GM12874 (cell line): ENCODE data around the gene TTR.

Experiments
- CTCF ChIP-seq: IDR thresholded peaks from 2 replicates; pipeline ENCODE4 v1.5.1; 2011; ENCODE audit warnings: low read depth, mild to moderate bottlenecking, control low read depth, low read length, moderate library complexity; ENCODE audit not compliant: insufficient read depth

Gene TTR

GRCh38 chr18:31631526-31631925 is 39.8 kb downstream of the TTR start:
- no peak for TF ChIP-seq CTCF

DNA sequence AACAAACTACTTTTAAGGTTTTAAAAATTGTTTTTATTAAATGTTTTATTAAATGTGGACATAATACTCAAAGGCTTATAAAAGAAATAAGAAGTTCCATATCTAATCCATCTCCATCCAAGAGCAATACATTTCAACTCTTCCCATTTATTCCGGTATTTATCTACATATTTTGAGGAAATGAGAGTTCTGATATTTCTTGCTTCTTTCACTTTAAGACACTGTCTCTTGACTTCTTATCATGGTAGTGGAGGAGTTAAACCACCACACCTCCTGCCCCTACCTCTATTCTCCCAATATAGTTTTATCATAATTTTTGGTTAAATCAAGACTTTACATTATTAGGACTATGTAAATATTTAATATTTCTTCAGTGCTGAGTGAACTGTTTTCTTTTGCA is 40.7 kb downstream of the TTR start:
- no peak for TF ChIP-seq CTCF

DNA sequence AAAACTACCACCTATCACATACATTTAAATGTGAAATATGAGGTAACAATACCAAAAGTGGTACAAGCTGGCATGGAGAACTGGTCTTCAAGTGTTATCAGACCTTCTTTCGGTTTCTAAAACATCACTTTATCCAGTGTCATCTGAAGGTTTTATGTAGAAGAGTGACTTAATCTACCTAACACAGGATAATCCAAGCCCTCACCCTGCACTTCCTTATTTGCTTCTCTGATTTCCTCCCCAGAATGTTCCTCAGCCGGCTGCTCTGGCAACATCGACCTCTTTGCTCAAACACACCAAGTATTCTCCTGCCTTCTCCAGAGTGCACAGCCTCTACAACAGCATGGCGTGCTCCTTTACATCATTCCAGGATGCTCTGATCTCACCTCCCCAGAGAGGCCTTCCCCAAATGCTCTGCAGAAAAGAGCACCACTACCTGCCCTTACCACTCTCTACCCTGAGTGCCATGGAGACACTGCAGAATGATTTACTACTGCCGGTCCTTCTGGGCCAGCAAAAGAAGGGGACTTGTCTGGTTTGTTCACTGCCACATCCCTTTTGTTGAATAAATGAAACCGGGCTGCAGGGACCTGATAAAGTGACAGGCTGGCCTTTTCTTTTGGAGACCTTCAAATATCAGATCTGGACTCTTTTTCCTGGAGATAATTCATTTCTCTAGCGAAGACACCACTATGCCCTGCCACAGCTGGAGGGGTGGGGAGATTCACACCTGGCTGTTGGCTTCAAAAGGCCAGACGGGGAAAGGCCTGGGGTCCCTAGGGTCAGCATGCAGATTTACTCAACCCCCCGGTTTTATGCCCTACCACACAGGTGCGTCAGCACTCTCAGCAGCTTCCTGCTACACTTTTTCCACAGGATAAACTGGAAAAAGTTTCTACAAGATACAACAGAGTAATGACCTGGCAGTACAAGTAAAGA is 42.0 kb downstream of the TTR start:
- TF ChIP-seq CTCF, result no peak

DNA sequence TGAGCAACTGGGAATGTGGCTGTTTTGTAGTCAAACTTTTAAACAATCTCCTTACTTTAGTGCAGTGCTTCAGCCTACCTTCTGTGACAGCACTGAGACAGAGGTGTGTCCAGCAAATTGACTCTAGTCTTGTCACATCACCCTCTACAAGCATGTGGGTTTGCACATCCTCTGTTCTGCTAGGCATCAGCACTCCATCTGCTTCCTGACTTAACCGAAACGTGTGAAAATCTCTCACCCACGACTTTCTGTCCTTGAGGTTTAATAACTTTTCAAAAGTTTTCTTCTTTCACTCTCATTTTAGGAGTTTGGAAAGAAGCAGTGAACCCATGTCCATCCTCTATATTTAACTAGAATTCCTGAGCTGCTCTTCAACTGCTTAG is 42.6 kb downstream of the TTR start:
- no peak for TF ChIP-seq CTCF

- TF ChIP-seq CTCF, result no peak
Measured at GRCh38 chr18:31636387-31636786, 44.7 kb downstream of the TTR start.

DNA sequence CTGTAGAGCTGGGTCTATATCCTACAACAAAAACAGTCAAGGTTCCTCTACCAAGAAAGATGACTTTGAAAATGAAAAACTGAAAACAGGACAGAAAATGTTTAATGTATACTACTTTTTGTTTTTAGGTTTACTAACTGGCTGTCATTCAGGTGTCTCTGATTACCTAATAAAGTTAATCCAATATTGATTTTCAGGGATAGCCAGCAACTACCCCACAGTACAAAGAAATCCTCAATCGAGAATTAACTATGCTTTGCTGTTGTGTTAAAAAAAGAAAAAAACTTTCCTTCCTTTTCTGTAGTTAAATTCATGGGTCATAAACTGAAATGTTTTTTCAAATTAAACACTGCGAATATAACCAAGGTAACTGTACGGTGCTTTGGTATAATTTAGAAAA is 45.8 kb downstream of the TTR start:
- no peak for TF ChIP-seq CTCF

- TF ChIP-seq CTCF, result no peak
Measured at GRCh38 chr18:31643003-31643402, 51.3 kb downstream of the TTR start.
